Hematopoietic multipotent progenitor cell treated with erythropoietin and hydrocortisone succinate and interleukin-3 and kit ligand, for 17 days (in vitro differentiated cells): ENCODE data around the gene ZFY.

Experiments
- DNase-seq: peaks from one replicate; pipeline ENCODE4 v3.0.0-alpha.2; 2015; ENCODE audit warnings: low spot score

Gene ZFY

GRCh38 chrY:2934861-2935715 lies at the start of gene ZFY:
ZFY (plus strand) TSS chrY:2935381; CDS start chrY:2953937, 18,556 bp downstream.
- DNase-seq = peak; percentile 82

GRCh38 chrY:2885880-2886279 lies 49.3 kb upstream of the ZFY start:
- DNase-seq = no peak

- DNase-seq = no peak
These were observed 47.8 kb upstream of the ZFY start for GRCh38 chrY:2887386-2887785.

- no peak for DNase-seq
These were observed 47.2 kb upstream of the ZFY start for GRCh38 chrY:2887955-2888354.

- no peak for DNase-seq
These were observed 41.7 kb upstream of the ZFY start for GRCh38 chrY:2893471-2893870.

- no peak for DNase-seq
These were observed 39.1 kb upstream of the ZFY start for GRCh38 chrY:2896050-2896449.

- DNase-seq = no peak
These were observed 27.8 kb upstream of the ZFY start for GRCh38 chrY:2907356-2907755.

- DNase-seq = peak; percentile 58
These were observed 21.9 kb upstream of the ZFY start for GRCh38 chrY:2913066-2913815.

- DNase-seq = peak; percentile 56
These were observed 1.1 kb upstream of the ZFY start for GRCh38 chrY:2934078-2934477.

- DNase-seq = peak; percentile 91
These were observed 695 bp downstream of the ZFY start for GRCh38 chrY:2935716-2936435.

- no peak for DNase-seq
These were observed 1.2 kb downstream of the ZFY start for GRCh38 chrY:2936436-2936750.

- no peak for DNase-seq
These were observed 2.0 kb downstream of the ZFY start for GRCh38 chrY:2937149-2937548.

- DNase-seq = no peak
These were observed 14.5 kb downstream of the ZFY start for GRCh38 chrY:2949590-2950252.

GRCh38 chrY:2950655-2951054 lies 15.5 kb downstream of the ZFY start:
- DNase-seq = no peak

GRCh38 chrY:2952912-2953311 lies 17.7 kb downstream of the ZFY start:
- no peak for DNase-seq

- no peak for DNase-seq
These were observed 19.6 kb downstream of the ZFY start for GRCh38 chrY:2954735-2955134.

GRCh38 chrY:2955561-2955960 lies 20.4 kb downstream of the ZFY start:
- DNase-seq = no peak

- DNase-seq = no peak
These were observed 26.9 kb downstream of the ZFY start for GRCh38 chrY:2962061-2962460.

GRCh38 chrY:2964814-2965213 lies 29.6 kb downstream of the ZFY start:
- DNase-seq = no peak

- DNase-seq = no peak
These were observed 30.4 kb downstream of the ZFY start for GRCh38 chrY:2965629-2966028.

GRCh38 chrY:2969561-2969960 lies 34.4 kb downstream of the ZFY start:
- no peak for DNase-seq

- DNase-seq = no peak
These were observed 37.5 kb downstream of the ZFY start for GRCh38 chrY:2972708-2973107.
